ENCODE results near the gene CTNNA3. TPM values are rescaled to one million over a fixed set of nuclear protein-coding genes. Genes with fewer than 3 reads are reported as not detected.

The CTNNA3 gene
- total and polyA plus RNA-seq, 4 donors, result 0.16 to 2.4 (median 1.4) TPM

DNA sequence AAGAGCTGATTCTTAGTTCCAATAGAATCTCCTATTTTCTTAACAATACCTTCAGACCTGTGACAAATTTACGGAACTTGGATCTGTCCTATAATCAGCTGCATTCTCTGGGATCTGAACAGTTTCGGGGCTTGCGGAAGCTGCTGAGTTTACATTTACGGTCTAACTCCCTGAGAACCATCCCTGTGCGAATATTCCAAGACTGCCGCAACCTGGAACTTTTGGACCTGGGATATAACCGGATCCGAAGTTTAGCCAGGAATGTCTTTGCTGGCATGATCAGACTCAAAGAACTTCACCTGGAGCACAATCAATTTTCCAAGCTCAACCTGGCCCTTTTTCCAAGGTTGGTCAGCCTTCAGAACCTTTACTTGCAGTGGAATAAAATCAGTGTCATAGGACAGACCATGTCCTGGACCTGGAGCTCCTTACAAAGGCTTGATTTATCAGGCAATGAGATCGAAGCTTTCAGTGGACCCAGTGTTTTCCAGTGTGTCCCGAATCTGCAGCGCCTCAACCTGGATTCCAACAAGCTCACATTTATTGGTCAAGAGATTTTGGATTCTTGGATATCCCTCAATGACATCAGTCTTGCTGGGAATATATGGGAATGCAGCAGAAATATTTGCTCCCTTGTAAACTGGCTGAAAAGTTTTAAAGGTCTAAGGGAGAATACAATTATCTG is 768.6 kb downstream of the CTNNA3 start:
- Histone ChIP-seq H3K9me3 (ENCODE audit: control insufficient read depth in 4 of 4, low read length in 3 of 4) (no peaks in the 10 kb centered on the region), H3K27me3 (ENCODE audit: control insufficient read depth in 4 of 4, insufficient read depth in 4 of 4, low read length in 3 of 4) (peaks cover 0 to 6% (median under 1%) of the 10 kb centered on the region in 4 donors), H3K4me3 (ENCODE audit: low read depth in 1 of 3, low read length in 3 of 3) (no peak overlapping the region), H3K27ac (ENCODE audit: low read depth in 1 of 2, low read length in 2 of 2) (no peak overlapping the region), H3K4me1 (ENCODE audit: control insufficient read depth in 4 of 4, insufficient read depth in 4 of 4, low read length in 3 of 4) (peaks cover 0 to 20% (median 15%) of the 10 kb centered on the region in 4 donors), H3K36me3 (ENCODE audit: control insufficient read depth in 4 of 4, insufficient read depth in 3 of 4, low read depth in 1 of 4, low read length in 3 of 4) (no peaks in the 10 kb centered on the region), H3K9ac (ENCODE audit: low read depth in 1 of 2, low read length in 2 of 2) (no peak overlapping the region)
- TF ChIP-seq NR2F2 (IDR thresholded peaks at IDR 0.05) (no peak), HNF4G (IDR thresholded peaks at IDR 0.05) (no peak), JUND (IDR thresholded peaks at IDR 0.05) (no peak), RAD21 (IDR thresholded peaks at IDR 0.05) (no peak), SP1 (IDR thresholded peaks at IDR 0.05) (no peak), REST (IDR thresholded peaks at IDR 0.05) (no peak), HNF4A (conservative IDR thresholded peaks at IDR 0.05) (no peak), FOXA1 (IDR thresholded peaks at IDR 0.05) (no peak), GABPA (IDR thresholded peaks at IDR 0.05 in 1 of 2, conservative IDR thresholded peaks at IDR 0.05 in 1 of 2) (no peak), RXRA (IDR thresholded peaks at IDR 0.05) (no peak), TAF1 (conservative IDR thresholded peaks at IDR 0.05) (no peak), ZBTB33 (IDR thresholded peaks at IDR 0.05) (no peak)
- TF ChIP-seq, protein P1, sequence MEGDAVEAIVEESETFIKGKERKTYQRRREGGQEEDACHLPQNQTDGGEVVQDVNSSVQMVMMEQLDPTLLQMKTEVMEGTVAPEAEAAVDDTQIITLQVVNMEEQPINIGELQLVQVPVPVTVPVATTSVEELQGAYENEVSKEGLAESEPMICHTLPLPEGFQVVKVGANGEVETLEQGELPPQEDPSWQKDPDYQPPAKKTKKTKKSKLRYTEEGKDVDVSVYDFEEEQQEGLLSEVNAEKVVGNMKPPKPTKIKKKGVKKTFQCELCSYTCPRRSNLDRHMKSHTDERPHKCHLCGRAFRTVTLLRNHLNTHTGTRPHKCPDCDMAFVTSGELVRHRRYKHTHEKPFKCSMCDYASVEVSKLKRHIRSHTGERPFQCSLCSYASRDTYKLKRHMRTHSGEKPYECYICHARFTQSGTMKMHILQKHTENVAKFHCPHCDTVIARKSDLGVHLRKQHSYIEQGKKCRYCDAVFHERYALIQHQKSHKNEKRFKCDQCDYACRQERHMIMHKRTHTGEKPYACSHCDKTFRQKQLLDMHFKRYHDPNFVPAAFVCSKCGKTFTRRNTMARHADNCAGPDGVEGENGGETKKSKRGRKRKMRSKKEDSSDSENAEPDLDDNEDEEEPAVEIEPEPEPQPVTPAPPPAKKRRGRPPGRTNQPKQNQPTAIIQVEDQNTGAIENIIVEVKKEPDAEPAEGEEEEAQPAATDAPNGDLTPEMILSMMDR (IDR thresholded peaks at IDR 0.05; ENCODE audit: low read depth, low read length, missing input control), result no peak
- TF ChIP-seq, protein P2, sequence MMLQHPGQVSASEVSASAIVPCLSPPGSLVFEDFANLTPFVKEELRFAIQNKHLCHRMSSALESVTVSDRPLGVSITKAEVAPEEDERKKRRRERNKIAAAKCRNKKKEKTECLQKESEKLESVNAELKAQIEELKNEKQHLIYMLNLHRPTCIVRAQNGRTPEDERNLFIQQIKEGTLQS (IDR thresholded peaks at IDR 0.05), result no peak
- TF ChIP-seq, protein P3, sequence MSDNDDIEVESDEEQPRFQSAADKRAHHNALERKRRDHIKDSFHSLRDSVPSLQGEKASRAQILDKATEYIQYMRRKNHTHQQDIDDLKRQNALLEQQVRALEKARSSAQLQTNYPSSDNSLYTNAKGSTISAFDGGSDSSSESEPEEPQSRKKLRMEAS (IDR thresholded peaks at IDR 0.05), result no peak
- DNase-seq (ENCODE audit: low spot score), result no peak
- whole genome bisulfite sequencing, result 67% methylated on average over 11 of the region's 11 CpGs
